Adipose tissue (tissue), 3 donors: Measurements from ENCODE around the gene SCRG1. TPM values are rescaled to one million over a fixed set of nuclear protein-coding genes. Genes with fewer than 3 reads are reported as not detected.

Source experiments
- H3K27ac ChIP-seq: one replicate; pipeline ENCODE4 v1.5.1; 2013; ENCODE audit warnings: low read depth, low read length
- WGBS, 3 donors: extraction: QIAGEN DNeasy Blood & Tissue Kit; methylation state at CpG; one replicate each; pipeline ENCODE4 v1.1.7; 2013; 5-methylcytosine and 5-hydroxymethylcytosine counted together
- polyA plus RNA-seq, 3 donors: library from polyadenylated mRNA; stranded (reverse); fragments of 200-250 nt; gene quantifications; one replicate each; pipeline ENCODE4 v1.2.3, GENCODE V29; 2013
- donor health status: healthy with polysubstance abuse.
- donor health status: Bipolar disorder and iron deficiency.
- donor health status: healthy.

Gene SCRG1
- polyA plus RNA-seq: under 1 TPM; 0.07 to 0.67 (median 0.36) TPM

DNA sequence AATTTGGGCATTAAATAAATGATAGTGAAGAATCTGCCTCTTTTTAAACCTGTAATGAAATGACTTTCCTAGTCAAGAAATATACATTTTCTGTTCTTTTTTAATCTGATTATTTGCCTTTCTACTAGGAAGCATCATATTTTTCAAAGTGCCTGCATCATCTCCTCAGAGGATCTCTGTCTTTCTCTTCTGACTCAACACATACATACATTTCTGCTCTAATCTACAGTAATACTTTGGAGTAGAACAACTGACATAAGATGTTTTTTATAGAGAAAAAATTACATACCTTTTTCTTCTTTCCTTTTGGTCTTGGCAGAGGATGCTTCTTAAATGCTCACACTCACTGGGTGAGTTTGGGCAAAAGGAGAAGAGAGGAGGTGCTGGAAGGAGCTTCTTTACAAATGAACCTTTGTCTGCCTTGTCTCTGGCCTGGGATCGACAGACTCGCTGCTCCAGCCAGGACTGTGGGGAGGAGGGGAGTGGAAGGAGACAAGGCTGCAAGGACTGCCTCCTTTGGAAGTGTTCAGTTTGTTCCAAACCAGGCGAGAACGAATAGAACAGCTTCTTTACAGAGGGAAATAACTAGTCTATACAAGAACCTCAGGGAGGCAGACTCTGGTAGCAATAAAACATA lies at the start of gene SCRG1:
SCRG1 (minus strand) TSS at position 338 of the 637 bp plus-strand sequence. CDS start 7,702 bp downstream, outside the sequence.
- 51 to 60% (median 58%) methylated on average over 4 of the region's 4 CpGs for WGBS, 3 donors
- H3K27ac ChIP-seq: no peak within 1 kb of the TSS

DNA sequence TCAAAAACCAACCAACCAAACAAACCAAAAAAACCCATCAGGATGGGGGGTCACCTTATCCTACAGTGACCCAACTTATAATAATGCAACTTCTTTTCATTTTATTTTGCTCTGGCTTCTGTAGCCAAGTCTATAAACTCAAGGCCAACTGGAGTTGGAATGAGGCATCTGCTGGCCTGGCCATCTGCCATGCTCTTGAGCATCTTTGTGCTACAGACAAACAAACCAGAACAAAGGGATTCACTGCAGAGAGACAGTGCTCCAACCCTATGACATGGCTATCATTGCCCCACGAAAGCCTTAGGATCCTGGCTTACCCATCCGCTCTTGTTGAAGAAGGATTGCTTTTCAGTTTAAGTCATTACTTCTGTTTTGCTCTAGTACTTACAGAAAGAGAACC lies 49.2 kb upstream of the SCRG1 start:
- no peak overlapping the region for H3K27ac ChIP-seq
- 65 to 86% (median 66%) methylated on average over 2 of the region's 2 CpGs for WGBS, 3 donors

GRCh38 chr4:173446416-173446815 lies 47.5 kb upstream of the SCRG1 start:
- 97 to 100% (median 97%) methylated on average over 1 of the region's 1 CpG for WGBS, 3 donors
- H3K27ac ChIP-seq: no peak overlapping the region

GRCh38 chr4:173443121-173443520 lies 44.2 kb upstream of the SCRG1 start:
- no peak overlapping the region for H3K27ac ChIP-seq

GRCh38 chr4:173442223-173442932 lies 43.5 kb upstream of the SCRG1 start:
- no peak overlapping the region for H3K27ac ChIP-seq
- WGBS, 3 donors: 88 to 90% (median 90%) methylated on average over 10 of the region's 10 CpGs

DNA sequence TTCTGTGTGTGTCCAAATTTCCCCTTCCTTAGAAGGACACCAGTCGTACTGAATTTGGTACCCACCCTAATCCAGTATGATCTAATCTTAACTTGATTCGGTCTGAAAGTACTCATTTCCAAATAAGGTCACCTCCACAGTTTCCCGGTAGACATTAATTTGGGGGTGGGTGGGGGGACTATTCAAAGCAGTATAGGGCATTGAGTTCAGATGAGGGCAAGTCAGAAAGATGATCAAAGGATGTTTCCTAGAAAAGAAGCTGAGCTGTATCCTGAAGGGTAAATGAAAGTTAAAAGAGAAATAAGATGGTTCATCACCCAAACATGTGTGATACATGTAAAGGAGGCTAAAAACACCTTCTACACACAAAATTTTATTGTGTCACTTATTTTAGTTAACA lies 42.0 kb upstream of the SCRG1 start:
- no peak overlapping the region for H3K27ac ChIP-seq
- 89 to 93% (median 91%) methylated on average over 3 of the region's 3 CpGs for WGBS, 3 donors

GRCh38 chr4:173436771-173437265 lies 37.9 kb upstream of the SCRG1 start:
- H3K27ac ChIP-seq: no peak overlapping the region
- 90 to 94% (median 90%) methylated on average over 6 of the region's 6 CpGs for WGBS, 3 donors

DNA sequence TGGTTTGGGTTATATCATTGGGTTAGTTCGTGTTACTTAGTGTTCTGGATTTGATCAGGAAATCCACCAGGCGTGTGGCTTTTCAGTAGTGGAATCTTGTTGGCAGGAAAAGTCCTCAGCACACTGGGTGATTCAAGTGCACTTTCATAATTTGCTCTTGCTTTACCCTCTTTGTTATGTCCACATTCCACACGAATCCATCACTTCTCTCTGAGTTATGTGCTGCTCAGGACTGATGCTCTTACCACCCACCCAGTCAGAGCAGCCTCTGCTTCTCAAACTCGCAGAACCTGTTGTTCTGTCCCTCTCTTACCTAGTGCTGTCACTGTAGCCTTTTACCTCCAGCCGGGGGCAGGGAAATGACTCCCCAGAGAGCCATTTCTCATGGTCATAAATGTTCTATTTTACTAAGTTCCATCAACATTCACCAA lies 37.2 kb upstream of the SCRG1 start:
- H3K27ac ChIP-seq: no peak overlapping the region
- WGBS, 3 donors: 48 to 59% (median 55%) methylated on average over 5 of the region's 5 CpGs

DNA sequence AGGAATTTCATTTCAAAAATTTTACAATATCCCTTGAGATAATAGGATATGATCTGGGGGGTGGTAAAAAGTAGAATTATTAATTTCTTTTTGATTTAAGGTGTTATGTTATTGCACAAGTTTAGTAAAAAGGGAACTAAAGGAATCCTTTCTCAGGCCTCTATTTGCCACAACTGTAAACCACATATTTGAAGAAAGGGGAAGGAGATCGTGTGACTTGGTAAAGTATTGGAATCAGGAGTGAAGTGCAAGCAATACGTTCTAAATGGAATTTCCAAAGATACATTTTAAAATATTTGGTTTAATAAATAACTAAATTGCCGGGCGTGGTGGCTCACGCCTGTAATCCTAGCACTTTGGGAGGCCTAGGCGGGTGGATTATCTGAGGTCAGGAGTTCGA lies 35.3 kb upstream of the SCRG1 start:
- no peak overlapping the region for H3K27ac ChIP-seq
- whole genome bisulfite sequencing, 3 donors: 76 to 94% (median 76%) methylated on average over 7 of the region's 7 CpGs

- 85 to 94% (median 87%) methylated on average over 3 of the region's 3 CpGs for WGBS, 3 donors
Measured at GRCh38 chr4:173433447-173433846, 34.5 kb upstream of the SCRG1 start.

DNA sequence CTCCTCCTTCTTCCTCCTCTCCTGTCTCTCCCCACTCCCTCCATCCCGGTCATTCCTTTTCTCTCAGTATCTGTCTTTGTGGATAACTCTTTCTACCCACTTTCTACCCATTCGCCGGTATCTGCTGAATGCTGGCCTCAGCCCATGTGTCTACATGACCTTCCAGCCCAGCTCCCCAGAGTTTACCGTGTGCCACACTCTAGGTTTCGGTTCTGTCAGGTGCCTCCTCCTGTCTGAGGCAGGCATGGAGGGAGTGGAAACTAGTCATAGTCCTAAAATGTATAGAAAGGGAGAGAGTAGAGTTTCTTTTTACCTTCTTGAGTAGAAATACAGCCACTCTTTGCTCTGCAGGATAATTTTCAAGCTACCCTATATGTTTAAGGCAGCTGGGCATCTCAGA lies 33.5 kb upstream of the SCRG1 start:
- no peak overlapping the region for H3K27ac ChIP-seq
- 85 to 95% (median 95%) methylated on average over 5 of the region's 5 CpGs for WGBS, 3 donors

More at GRCh38 chr4:173433447-173433846, 34.5 kb upstream of the SCRG1 start:
- no peak overlapping the region for H3K27ac ChIP-seq

DNA sequence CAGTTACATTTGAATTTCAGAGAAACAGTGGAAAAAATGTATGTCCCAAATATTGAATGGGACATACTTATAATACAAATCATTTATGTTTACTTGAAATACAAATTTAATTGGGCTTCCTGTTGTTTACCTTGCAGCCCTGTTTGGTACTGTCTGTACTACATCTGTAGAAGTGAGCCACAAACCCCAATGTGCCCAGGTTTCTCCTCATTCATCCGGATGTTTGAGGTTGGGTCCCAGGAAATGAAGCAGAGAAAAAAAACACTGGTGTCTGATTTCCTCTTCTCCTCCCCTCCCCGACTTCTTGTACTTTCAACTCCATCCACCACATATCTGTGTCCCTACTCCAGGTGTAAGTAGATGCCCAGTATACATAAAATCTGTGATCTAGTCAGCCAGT lies 27.1 kb upstream of the SCRG1 start:
- 74 to 89% (median 75%) methylated on average over 2 of the region's 2 CpGs for WGBS, 3 donors
- no peak overlapping the region for H3K27ac ChIP-seq

DNA sequence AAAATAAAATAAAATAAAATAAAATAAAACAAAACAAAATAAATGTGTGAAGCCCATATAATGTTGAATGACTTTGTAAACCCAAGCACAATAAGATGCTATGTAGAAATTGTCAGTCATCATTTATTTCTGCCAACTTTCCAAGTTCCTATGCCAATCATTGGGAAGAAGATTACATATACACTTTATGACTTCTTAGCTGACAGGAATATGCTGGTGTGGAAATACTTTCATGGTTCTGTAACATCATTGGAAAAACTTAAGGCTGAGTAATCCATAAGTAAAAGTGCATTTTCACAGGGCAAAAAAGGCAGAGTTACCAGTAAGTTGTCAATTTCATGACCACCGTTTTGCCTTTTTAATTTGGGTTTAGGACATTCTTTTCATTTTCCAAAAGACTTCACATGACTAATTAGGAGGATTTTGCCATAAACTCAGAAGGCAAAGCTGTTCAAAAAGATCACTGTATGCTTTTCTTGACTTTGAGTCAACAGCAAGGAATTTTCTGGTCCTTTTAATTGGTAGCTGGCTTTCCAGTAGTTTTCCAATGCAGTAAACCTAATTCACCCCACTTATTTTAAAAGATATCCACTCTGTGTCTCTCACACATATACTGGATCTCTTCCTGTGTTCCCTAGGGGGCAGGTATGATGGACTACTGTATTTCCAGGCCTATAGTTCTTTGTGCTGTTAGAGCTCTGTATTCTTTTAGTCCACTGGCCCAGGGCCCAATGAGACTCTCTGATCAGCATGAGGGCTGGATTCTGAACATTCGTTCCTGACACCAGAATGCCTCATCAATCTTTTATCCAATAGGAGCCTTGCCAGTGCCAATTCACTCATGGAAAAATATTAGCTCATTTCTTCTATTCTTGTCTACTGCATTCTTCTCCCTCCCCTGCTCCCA lies 26.2 kb upstream of the SCRG1 start:
- H3K27ac ChIP-seq: no peak overlapping the region
- WGBS, 3 donors: 68 to 75% (median 73%) methylated on average over 2 of the region's 2 CpGs

- H3K27ac ChIP-seq: no peak overlapping the region
- 80 to 95% (median 82%) methylated on average over 2 of the region's 2 CpGs for WGBS, 3 donors
Measured at GRCh38 chr4:173420801-173421200, 21.9 kb upstream of the SCRG1 start.

- no peak overlapping the region for H3K27ac ChIP-seq
- 8 to 39% (median 37%) methylated on average over 4 of the region's 4 CpGs for WGBS, 3 donors
Measured at GRCh38 chr4:173420324-173420752, 21.4 kb upstream of the SCRG1 start.

DNA sequence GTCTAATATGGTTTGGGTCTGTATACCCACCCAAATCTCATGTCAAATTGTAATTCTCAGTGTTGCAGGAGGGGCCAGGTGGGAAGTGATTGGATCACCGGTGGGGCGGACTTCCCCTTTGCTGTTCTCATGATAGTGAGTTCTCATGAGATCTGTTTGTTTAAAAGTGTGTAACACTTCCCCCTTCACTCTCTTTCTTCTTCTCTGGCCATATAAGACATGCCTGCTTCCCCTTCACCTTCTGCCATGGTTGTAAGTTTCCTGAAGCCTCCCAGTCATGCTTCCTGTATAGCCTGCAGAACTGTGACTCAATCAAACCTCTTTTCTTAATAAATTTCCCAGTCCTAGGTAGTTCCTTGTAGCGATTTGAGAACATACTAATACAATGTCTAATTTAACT lies 19.7 kb upstream of the SCRG1 start:
- WGBS, 3 donors: 51 to 87% (median 53%) methylated on average over 3 of the region's 3 CpGs
- no peak overlapping the region for H3K27ac ChIP-seq

DNA sequence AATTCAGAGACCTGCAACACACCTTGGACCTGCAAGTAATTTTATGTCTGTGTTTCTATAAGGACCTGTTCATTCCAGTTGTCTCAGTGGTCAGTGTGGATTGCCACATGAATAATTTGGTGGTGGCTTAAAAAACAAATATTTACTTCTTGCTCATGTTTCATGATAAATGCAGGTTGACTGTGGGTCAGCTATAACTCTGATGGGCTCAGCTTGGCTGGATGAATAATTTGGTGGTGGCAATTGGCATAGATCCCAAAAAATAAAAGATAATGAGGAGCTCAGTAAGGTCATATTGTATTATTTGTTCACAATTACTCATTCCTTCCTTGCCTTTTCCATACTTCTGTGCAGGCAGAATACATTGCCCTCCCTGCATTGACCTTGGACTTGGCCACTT lies 18.9 kb upstream of the SCRG1 start:
- H3K27ac ChIP-seq: no peak overlapping the region

DNA sequence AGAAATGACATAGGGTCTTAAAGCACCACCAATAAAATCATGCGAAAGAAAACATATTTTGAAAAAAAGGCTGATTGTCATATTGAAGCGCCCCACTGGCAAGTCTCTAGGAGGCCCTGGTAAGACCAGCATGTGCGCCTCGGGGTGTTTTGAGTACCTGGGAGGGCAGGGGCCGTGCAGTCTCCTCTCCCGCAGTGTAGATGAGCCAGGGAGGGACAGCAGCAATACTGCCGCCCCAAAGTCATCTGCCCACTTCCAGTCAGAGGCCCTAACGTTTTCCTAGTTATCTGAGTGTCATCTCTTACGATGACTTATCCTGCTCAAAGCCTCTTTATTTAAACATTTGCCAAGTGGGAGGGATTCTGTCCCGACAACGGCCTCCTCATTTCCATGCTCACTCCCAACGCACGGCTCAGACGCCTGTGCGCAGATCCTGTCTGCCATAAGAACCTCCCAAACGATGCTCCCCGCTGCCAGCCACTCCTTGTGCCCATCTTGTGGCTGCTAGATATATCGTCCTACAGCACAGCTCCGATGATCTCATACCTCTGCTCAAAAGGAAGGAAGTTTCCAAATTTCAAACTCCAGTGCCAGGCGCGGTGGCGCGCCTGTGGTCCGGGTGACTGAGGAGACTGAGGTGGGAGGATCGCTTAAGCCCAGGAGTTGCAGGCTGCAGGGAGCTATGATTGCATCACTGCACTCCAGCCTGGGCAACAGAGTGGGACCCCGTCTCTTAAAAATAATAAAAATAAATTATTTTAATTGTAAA lies 17.2 kb upstream of the SCRG1 start:
- WGBS, 3 donors: 59 to 83% (median 61%) methylated on average over 26 of the region's 26 CpGs
- H3K27ac ChIP-seq: no peak overlapping the region
